HG02623 (cell line): ENCODE measurements around the gene OTOP3.

Experiments
- ATAC-seq: cut with Tn5 transposase; IDR thresholded peaks from one replicate; pipeline ENCODE4 v1.9.1; 2021; ENCODE audit warnings: moderate library complexity; ENCODE audit not compliant: unreplicated experiment

OTOP3 gene

DNA sequence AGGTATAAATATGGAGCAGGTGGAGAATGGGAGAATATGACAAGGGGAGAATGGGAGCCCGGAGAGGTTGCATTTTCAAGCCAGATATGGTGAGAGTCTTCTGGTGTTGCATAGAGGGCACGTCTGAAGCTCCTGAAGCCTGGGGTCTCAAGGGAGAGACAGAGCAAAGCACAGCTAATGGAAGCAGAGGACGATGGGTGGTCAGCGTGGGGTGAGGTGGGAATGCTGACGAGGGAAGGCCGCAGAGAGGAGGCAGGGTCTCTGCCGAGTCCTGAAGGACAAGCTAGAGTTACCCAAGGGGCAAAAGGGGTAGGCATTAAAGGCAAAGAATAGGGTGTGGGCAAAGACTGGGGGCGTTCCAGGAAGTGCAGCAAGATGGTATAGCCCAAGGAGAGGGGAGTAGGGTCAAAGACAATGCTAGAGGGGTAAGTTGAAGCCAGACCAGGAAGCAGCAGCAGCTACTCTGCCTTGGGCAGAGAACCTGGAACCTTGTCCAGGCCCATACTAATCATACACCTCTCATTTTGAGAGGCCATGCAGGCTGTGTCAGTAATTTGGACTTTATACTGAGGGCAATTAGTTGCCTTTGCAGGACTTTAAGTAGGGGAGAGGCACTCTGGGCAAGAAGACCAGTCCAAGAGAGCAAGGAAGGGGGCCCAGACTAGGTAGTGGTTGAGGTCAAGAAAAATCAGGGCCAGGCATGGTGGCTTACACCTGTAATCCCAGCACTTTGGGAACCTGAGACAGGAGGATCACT lies 2.7 kb downstream of the OTOP3 start:
- ATAC-seq, result no peak

DNA sequence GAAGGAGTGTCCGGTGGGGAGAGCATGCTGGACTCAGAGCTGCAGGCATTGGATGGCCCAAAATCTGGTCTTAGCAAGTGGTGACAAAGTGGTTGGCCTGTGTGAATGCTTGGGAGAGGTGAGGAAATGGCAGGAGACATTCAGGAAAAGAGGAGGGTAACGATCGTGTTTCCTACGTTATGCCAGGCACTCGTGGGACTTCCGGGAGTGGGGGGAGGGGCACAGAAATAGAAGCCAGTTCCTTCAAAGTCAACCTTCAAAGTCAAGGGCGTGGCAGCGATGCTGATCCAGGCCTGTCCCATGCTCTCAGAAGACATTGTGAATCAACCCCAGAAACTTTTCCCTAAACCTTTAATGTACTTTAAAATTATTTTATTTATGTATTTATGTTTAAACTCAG lies 3.8 kb downstream of the OTOP3 start:
- no peak for ATAC-seq

DNA sequence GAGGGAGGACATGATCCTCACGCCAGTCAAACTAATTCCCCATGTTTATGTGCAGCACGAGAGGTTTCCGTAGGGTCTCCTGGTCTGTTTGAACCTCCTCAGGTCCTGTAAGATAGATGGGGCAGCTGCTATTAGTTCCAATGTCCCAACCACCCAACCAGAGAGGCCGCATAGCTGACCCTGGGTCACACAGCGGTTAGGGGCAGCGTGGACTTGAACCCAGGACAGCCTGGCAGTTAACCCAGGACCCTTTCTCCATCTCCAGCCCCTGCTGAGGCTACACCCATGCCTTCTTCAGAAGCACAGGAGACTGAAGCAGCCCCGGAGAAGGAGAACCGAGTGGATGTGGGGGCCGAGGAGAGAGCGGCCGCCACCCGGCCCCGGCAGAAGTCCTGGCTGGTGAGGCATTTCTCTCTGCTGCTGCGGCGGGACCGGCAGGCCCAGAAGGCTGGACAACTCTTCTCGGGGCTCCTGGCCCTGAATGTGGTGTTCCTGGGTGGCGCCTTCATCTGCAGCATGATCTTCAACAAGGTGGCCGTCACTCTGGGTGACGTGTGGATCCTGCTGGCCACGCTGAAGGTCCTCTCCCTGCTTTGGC lies 5.5 kb downstream of the OTOP3 start:
- ATAC-seq, result no peak

DNA sequence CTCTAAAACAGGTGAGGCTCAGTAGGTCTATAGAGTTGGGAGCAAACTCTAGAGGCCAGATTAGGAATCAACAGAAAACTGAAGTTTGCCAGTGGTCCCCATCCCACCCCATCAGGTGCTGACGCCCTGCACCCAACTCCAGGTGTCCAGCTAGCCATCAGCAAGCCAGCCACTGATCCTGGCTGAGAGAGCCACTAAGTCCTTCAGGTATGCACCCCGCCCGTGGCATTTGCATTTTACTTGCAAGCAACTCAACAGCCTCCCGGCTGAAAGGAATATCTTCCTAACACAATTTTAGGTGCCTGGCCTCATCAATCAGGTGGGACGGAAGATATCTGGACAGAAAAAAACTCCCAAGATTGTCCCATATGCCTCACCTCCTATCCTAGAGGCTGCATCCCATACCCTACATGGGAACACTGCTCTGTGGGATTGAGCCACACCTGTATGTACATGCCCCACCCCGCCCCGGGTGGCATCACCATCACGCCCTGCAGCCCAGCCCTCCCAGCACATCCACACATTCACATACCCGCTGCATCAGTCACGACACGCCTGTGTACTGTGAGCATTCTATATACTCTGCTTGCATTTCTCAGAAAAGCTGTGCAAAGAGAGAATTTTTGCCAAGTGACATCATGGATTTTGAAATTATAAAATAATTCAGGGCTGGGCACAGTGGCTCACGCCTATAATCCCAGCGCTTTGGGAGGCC lies 8.3 kb downstream of the OTOP3 start:
- no peak for ATAC-seq

DNA sequence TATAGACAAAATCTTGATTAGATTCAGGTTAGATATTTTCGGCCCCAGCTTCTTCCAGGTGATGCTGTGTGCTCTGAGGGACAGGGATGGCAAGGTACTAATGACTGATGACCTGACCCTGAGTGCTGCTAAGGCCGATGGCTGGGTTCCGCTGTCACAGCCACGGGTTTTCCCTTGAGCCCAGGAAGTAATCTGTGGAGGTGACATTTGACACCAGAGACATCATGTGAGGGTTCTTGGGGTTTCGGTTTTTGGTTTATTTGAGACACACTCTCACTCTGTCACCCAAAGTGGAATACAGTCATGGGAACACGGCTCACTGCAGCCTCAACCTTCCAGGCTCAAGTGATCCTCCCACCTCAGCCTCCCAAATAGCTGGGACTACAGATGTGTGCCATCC lies 9.8 kb downstream of the OTOP3 start:
- ATAC-seq, result no peak

DNA sequence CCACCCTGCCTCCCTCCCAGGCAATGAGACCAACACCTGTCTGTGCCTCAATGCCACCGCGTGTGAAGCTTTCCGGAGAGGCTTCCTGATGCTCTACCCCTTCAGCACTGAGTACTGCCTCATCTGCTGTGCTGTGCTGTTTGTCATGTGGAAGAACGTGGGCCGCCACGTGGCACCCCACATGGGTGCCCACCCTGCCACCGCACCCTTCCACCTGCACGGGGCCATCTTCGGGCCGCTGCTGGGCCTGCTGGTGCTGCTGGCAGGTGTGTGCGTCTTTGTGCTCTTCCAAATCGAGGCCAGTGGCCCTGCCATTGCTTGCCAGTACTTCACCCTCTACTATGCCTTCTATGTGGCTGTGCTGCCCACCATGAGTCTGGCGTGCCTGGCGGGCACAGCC lies 10.9 kb downstream of the OTOP3 start:
- no peak for ATAC-seq

DNA sequence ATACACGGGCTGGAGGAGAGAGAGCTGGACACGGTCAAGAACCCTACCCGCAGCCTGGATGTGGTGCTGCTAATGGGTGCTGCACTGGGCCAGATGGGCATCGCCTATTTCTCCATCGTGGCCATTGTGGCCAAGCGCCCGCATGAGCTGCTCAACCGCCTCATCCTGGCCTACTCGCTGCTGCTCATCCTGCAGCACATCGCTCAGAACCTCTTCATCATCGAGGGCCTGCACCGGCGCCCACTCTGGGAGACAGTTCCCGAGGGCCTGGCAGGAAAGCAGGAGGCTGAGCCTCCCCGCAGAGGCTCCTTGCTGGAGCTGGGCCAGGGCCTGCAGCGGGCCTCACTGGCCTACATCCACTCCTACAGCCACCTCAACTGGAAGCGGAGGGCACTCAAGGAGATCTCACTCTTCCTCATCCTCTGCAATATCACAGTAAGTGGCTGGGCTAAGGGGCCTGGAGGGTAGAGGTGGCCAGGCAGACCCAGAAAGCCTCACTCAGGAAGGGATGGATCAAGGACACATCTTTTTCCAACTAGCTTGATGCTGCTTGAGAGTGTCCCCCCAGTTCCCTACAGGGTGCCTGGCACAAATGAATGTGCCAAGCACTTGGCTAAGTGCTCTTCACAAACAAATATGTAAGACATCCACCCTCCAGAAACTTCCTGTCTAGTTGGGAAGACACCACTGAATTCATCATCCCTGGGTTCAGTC lies 11.5 kb downstream of the OTOP3 start:
- ATAC-seq, result no peak

DNA sequence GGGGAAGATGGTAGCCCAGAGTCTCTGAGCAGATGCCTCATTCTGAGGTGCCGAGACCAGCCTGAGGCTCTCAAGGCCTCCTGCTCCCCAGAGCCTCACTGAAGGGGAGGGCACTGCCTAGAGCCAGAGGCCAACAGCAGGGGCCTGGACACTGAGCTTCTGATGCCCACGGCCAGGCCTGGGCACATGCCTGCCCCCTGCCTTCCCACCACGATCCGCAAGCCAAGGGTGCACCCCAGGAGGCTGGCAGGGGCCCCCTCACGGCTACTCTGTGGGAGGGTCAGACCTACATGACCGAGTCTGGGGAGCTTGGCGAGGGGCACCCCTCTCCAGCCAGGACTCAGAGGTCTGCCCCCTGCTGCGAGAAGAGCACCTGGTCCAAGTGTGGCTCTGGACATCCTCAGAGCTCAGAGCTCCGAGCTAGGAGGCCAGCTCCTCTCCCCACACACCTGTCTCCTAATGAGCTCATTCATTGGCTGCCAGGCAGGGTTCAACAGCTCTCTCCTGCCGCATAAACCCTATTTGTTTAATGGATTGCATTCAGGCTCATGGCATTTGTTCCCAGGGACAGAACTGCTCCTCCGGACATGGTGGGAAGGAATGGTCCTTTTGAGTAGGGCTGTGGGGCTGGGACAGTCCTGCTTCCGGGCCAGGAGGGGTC lies 13.9 kb downstream of the OTOP3 start:
- ATAC-seq, result no peak

DNA sequence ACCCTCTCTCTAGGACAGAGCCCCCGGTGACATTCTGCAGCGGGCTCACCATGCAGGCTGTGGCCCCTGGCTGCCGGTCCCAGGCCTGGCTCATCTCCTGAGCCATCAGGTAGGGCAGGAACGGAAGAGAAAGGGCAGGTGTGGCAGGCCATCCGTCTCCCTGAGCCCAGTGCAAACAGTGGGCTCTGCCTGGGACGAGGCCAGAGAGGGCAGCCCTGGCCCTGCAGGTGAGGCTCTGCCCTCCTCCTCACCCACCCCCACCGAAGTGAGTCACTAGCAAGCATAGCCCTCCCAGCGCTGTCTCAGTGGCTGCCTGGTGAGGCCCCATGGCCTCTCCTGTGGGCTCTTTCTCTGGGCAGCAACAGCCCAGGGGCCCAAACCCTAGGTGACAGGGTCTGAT lies 14.5 kb downstream of the OTOP3 start:
- no peak for ATAC-seq

DNA sequence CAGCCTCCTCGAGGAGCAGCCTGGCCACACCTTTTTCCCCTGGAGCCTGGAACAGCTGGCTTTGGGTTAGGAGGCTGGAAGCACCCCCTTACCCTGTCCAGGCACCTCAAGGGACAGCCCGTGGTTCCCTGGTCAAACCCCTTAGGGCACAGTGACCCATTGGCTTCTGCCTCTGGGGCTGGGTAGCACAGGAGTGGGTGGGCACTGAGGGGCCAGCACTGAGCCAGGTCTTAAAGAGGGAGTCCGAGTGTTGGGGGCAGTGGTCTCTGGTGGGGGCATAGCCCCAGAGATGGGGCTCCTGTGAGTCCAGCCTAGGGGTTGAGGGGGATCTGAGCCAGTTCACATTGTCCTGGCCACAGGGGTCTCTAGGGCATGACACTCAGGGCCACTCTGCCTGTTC lies 15.4 kb downstream of the OTOP3 start:
- no peak for ATAC-seq

DNA sequence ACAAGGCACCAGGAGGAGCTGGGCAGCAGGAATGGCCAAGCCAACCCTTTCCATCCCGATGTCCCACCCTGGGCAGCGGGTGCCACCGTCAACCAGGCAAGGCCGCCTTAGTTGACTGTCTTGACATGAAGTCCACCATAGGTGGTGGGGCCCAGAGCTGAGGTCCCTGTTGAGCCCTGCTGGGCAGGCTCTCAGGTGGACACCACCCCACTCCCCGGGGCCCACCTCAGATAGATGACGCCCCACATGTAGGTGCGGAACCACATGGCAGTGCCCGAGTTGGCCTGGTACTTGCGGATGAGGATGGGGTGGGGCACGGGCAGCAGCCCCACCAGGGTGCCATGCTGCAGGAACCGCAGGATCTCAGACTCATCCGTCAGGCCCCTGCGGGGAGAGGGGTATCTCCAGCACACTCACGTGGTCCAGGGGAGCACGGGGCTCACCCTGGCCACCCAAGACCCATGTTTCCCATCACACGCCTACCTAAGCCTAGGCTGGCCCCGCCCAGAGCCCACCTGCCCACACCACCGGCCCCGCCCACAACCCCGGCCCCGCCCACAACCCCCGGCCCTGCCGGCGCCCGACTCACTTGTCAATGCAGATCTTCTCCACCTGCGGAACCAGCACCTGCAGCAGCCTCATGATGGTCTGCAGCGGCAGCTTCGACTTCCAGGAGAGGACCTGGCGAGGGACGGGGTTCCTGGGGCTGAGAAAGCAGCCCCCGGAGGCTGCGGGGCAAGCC lies 16.2 kb downstream of the OTOP3 start:
- ATAC-seq, result no peak

DNA sequence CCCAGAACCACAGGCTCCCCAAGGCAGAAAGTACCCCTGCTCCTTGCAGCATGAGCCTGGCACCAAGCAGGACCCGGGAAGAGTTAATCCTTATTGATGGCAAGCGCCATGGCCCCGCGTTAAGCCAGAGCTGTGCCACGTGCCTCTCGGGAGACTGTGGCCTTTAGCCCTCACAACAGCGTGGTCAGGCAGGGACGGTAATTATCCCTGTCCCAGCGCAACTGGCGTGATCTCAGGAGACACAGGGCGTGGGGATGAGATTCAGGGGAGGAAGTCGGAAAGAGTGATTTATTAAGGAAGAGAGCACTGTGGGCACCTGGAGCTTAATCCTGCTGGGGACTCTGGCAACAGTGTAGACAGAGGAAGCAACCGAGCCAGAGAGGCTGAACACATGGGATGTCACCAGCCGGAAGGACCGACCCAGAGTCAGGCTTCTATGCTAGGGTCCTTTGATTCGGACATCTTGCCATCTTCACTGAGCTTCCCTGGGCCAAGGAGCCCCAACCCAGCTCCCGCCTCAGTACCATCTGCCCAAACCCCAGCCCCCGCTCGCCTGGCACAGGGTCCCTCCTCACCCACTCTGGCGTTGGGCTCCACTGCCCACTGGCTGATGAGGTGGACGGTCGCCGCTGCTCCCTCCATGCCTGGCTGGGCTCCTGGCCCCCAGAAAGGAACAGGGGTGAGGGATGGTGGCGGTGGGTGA lies 16.9 kb downstream of the OTOP3 start:
- ATAC-seq, result no peak

DNA sequence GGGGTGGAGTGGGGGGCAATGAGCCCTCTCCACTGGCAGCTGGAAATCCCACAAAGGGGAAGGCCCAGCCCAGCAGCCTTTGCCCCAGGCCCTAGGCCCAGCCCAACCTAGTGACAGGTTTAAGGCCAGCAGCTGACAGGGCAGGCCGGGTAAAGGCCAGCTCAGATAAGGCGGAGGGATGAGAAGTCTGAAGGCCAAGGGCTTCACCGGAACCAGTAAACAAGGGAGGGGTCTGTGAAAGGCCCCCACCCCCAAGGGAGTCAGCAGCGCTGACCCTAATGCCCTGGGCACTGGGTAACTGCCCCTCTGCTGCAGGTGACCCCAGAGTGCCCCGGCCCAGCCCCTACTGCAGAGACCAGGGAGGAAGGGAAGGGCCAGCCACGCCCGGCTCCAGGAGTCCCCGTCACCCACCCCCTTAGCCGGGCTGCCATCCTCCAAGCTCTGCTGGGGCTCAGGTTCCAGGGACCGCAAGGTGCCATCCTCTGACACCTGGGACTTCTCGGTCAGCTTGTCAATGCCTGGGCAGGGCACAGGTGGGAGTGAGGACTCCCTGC lies 17.5 kb downstream of the OTOP3 start:
- ATAC-seq, result no peak

DNA sequence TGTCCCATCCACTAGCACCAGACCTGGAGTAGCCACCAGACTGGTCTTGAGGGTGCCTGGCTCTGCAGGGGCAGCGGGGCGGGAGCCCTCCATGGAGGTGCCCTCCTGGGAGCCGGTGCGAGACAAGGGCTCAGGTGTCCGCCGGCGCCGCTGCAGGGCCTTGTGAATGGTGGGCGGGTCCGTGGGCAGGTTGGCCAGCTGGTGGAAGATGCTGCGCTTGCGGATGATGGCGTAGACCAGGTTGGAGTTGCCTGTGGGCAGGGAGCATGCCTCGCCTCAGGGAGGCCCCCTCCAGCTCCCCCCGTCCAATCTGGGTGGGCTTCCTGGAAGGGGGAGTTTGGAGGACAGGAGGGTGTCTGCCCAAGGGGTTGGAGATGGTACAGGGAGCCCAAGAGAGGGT lies 18.4 kb downstream of the OTOP3 start:
- ATAC-seq, result no peak

DNA sequence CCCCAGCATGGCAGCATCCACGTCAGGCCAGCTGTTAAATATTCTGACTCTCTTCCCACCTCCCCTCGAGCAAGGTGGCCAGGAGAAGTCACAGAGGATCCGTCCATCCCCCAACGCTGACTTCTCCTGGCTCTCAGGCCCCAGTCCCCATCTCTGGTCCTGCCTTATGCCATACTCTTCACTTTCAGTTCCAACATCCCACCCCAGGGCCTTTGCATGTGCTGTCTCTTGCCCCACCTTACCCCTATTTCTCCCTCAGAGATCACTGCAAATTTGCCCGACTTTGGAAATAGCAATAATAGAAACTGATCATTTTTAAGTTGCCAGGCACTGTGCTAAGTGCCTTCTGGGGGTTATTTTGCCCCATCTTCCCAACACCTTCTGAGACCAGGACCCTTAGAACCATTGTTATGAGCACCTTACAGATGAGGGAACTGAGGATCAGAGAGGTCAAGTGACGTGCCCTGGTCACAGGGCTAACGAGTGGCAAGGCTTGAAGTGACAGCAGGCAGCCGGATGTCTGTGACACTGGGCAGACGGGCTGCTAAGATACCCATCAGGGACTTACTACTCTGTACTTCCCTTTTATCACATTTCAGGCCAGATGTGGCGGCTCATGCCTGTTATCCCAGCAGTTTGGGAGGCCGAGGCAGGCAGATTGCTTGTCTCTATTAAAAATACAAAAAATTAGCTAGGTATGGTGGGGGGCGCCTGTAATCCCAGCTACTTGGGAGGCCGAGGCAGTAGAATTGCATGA lies 19.1 kb downstream of the OTOP3 start:
- no peak for ATAC-seq

DNA sequence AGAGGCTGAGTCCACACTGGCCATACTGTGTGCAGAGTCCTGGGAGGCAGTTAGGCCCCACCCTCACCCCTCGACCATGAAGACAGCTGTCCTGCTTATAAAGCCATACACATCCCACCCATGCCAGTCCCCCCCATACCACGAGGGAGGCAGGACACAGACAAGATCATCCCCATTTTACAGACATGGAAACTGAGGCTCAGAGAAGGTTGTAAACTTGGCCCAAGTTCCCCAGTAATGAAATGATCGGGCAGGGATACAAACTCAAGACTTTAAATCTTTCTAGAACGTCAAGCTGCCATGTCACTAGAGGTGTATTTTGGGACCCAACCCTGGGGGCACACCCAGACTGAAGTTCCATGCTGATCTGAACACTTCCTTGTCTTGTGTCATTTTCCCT lies 20.4 kb downstream of the OTOP3 start:
- ATAC-seq, result no peak

DNA sequence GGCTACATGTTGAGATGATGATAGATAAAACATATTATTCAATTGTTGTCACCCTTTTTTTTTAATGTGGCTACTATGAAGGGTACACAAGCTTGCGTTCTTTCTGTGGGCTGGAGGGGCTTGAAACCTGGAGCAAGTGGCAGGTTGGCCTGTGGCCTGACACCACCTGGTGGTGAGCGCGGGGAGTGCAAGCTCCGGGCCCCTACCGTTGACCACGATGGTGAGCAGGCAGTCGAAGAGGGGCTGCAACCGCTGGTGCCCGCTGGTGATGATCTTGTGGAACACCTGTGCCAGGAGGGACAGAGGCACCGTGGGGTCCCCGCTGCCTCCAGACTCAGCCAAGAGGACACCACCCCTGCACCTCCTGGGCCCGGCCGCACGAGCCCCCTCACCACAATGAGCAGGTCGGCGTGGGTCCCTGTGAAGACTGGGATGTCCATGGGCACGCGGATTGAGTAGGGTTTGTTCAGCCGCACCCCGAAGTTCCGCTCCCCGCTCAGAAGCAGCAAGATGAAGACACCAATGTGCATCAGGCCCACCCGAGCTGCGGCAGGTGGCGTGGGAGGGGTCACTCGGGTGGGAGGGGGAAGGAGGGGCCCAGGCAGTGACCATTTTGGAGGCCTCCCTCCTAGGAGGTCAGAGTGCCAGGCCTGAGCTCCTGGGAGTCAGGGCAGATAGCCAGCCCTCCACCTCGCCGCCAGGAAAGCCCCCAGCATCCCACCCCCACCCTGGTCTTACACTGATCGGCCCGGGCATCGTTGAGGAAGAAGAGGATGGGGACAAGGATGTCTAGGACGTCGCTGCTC lies 22.4 kb downstream of the OTOP3 start:
- no peak for ATAC-seq
